Measurements from ENCODE around the gene RENBP.

RENBP gene

DNA sequence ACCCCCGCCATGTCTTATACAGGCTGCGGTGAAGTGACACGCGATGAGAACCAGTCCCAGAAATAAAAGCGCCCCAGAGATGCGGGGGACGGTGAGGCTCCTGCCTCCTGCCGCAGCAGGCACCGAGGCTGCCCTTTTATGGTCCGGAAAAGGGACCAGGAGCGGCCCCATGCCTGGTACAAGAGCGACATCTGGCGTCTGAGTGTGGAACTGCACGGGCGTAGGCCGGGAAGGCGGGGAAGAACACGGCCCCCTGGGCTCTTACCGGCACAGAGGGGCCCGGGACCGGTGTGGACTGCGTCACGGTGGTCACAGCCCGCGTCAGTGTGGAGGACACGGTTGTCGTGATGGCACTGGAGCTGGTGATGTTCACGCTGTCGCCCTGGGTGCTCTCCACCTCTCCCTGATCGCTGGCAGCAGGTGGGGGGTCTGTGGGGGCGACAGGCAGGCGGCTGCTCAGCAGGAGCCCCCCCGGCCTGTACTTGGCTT is 8.9 kb upstream of the RENBP start:
- peak in 1 of 2 experiments; percentile 58 for DNase-seq

DNA sequence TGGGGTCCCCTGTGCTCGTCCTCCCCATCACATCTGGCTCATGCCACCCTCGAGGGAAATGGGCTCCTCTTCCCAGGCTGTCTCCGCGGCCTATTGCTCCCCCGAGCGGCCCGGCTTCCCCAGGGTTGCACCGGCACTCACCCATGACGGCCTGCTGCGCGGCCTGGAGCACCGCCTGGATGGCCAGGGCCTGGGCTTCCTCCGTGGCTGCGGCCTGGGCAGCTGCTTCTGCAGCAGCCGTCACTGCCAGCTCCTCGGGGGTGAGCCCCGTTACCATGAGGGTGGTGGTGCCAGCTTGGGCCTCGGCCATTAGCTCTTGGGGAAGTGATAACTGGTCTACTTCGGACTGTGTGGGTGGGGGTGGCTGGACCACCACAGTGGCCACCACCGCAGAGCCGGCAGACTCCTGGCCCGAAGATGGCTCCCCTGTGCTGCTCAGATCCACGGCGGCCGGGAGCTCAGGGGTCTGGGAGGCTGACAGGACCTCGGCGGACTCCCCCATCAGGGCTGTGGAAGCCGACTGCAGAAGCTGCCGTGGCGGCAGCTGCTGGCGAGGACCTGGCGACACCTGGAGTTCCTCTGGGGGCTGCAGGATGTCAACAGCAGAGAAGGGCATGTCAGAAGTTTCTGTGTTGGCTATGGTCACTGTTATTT is 8.1 kb upstream of the RENBP start:
- DNase-seq = no peak

DNA sequence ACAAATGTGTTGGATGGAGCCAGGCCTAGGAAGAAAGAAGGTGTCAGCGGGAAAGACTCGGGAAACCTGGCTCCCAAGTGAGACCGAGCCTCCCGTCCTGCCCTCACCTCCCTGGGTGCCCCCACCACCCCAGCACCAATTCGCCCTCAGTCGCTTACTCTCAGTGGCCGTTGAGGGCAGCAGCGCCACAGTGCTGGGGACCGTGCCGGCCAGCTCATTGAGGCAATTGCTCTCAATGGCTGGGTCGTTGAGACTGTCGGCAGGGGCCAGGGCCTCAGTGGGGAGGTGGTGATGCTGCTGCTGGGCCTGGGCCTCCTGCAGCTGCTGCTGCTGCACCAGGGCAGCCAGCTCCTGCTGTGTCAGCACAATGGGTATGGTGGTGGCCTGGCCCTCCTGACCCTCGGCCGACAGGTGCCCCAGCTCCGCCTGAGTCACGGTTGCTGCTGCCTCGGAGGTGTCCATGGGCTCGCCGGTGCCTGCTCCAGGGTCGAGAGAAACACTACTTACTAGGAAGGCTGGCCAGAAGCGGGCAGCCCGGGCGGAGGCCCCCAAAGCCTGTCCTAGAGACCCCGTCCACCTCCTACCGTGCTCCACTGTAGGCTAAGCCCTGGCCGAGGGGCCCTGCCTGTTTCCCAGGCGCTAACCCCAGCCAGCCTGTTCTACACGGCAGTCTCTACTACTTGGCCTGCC is 7.4 kb upstream of the RENBP start:
- DNase-seq = no peak

DNA sequence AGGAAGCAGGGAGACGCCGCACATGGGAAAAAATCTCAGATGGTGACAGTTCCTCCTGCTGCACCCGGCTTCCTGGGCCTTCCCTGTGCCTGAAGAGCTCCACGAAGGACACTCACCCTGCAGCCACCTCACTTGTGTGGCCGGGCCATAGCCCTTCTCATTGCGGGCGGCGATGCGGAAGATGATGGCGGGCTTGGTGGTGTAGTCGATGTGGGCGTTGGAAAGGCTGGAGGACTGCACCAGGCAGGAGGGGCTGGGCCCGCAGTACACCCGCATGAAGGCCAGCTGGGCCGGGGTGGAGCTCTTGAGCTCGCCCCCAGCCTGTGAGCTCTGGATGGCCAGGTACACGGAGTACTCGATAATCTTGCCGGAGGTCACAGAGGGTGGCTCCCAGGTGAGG is 5.7 kb upstream of the RENBP start:
- no peak for DNase-seq

DNA sequence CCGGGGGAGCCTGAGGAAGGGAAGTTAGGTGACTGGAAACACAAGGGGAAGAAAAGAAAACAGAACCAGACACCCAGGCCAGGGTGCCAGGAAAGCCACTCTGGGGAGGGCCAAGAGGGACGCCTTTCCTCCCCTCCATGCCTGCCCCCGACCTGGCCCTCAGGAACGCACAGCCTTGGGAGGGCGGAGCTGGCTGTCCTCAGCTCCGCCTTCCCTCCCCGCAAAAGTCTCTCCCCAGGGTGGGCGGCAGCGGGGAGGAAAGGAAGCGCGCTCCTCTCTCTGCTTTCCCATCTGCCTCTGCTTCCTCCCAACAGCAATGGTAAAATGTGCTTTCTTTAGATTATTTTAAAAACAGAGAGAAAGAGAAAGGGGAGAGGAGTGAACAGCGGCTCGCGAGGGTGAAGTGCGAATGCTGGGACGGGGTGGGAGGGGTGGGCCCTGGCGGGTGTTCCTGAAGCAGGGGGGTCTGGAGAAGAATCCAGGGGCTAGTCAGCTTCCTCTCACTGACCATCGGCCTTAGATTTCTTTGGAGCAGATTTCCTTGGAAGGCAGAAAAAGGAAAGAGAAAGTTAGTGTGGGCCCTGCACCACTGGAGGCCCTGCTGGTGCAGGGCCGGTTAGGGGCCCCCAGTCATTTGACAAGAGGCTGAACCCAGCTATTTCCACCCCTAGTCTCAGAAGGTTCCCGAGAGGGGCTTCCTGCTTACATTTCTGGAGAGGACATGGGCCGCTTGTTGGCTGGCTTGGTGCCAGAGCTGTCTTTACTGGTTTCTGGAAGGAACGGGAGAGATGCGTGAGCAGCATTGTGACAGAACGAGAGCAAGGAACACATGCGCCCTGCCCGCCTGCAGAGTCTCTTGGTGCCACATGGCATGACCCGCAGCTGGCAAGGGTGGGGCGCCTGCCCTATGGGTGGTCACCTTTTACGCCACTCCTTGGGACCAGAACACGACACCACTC is 4.7 kb upstream of the RENBP start:
- no peak for DNase-seq

DNA sequence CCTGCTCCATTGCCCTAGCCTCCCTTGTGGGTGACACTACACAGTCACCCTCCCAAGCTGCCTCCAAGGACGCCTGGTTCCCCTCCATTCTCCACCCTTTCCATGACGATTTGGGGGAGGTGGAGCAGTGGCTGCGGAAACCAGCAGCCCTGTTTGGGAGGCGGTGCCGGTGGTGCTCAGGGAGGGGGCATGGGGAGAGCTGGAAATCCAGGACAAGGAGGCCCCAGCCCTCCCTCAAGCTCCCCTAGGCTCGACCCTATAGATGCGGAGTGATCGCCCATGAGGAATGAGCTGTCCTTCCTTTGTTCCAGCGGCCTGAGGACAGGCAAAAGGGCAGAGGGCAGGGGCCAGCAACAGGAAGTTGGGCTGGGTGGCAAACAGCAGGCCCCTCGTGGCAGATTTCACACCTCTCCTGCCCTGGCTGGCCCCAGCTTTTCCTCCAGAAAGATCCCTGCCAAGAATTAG is 3.6 kb upstream of the RENBP start:
- no peak for DNase-seq

DNA sequence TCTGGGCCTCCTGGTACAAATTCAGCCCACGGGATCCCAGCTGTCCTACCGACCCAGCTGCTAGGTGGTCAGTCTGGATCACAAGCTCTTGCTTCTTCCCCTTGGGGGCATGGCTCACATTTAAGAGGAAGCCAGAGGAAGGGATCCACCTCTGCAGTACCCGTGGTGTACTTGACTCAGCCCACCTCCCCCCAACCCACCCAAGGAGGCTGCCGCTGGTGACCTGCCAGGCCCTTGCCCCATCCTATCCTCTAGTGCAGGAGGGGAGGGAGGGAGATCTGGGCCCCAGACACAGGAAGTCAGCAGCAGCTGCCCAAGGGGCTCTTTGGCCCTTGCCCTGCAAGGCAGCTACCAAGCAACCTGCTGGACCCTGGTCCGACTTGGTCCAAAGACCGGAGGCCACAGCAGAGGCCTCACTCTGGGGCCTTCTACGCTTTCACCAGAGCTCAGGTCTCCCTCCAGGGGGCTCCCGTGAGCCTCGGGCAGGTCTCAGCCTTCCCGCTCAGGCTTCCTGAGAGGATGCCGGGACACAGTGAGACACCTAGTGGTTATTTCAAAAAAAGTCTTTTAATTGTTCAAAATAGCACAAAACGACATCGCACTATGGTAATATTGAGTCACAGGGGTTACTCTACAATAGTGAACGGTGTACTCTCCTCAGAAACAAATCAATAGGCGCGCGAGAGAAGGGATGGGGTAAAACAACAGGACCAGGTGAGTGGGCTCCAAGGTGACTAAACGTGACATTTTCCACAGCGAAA is 2.7 kb upstream of the RENBP start:
- peak; percentile 16 to 74 for DNase-seq

DNA sequence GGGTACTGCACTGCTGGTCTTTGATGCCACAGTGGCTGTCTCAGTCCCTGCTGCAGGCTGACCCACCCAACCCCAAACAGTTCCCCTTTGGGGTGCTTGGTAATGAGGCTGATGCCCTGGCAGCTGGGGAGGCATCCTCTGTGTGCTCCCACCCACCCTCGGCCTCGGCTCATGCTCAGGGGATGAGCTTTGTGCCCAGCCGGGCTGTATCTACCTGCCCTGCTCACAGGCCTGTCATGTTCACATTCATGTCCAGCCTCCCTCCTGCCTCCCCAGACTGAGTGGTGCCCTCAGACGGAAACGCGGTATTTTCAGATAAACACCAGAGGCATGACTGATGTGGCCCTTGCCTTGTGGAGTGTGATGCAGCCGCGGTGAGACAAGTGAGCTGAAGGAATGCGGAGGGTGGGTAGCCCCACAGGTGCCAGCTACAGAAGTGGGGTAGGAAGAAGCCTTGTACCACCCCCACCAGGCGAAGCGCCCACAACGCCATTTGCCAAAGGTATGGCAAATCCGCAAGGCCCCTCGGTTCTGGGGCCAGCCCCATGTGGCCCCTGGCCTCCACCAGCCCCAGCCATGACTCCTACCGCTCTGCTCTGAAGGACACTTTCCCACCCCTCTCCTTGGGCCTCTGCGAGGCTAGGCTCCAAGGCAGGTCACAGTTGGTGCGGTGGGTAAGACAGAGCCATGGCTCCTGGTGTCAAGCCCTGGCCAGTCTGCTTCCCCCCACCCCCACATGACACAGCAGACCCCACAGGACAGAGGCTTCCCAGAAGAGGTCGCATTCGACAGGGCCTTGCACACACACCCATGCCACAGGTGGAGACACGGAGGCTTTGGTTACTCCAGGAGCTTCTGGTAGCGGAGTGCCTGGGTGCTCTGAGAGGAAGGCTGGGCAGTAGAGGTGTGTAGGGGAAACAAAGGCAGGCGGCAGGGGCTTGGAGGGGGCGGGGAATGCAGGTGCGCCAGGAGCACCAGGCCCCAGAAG is 1.8 kb upstream of the RENBP start:
- no peak for DNase-seq

DNA sequence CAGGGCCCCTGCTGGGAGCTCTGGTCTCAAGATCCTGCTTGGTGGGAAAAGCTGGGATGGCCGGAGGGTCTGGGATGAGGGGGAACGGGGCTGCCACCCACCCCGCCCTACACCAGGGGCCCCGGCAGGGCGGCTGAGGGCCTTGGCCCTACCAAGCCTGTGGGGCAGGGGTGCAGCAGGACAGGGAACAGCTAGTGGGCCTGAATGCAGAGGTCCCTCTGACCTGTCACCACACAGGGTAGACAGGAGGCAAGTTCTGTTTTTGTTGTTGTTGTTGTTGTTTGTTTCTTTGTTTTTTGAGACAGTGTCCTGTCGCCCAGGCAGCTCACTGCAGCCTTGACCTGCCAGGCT is 332 bp upstream of the RENBP start:
- DNase-seq = no peak

DNA sequence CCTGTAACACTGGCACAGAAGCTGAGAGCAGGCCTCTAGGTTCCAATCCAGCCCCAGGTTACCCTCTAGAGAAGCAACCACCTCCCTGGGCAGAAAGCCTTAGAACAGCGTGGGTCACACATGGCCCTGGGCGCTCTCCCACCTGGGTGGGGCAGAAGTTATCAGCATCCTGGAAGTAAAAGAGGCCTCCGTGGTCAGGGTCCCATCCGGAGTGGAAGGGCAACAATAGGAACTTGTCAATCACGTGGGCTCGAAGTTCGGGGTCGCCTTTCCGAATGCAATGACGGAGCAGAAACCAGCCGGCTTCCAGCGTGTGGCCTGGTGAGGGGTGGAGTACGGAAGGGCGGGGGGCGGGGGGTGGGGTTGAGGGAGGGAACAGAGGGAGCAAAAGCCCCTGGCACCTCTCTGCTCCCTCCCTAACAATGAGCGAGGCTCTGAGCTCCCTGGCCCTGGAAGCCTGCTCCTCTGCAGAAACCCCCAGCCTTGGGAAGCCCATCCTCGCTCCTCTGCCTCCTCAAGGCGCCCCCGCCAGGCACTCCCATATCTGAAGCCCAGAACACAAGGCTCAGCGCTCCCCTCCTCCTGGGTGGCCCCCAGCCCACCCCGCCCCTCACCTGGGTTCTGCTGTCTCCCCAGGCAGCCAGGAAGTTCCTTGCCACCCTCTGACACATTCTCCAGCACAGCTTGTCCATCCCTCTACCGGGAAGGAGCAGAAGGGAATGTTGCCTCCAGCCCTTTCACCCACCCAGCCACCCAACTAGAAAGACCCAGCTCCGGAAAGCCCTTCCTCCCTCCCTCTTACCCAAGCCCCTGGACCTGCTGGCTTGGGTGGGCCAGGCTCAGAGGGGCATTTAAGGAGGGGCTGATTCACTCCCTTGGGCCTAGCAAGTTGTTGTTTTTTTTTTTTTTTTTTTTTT is 2.8 kb downstream of the RENBP start:
- DNase-seq = no peak

DNA sequence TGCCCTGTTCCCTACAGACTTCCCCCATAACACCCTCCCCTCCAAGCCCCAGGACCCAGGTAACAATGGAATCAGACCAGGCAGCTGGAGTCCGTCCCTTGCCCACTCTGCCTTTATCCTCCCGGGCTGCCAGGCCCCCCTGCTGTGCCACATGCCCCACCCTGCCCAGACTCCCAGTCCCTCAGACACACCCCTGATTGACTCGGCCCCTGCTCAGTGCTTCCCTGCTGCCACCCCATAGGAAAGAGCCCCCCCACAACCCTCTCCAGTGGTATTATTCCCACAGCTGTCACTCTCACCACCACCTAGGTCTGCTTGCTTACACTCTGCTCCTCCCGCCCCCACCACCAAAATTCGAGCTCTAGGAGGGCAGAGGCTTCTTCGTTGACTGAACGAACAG is 4.9 kb downstream of the RENBP start:
- DNase-seq = no peak

DNA sequence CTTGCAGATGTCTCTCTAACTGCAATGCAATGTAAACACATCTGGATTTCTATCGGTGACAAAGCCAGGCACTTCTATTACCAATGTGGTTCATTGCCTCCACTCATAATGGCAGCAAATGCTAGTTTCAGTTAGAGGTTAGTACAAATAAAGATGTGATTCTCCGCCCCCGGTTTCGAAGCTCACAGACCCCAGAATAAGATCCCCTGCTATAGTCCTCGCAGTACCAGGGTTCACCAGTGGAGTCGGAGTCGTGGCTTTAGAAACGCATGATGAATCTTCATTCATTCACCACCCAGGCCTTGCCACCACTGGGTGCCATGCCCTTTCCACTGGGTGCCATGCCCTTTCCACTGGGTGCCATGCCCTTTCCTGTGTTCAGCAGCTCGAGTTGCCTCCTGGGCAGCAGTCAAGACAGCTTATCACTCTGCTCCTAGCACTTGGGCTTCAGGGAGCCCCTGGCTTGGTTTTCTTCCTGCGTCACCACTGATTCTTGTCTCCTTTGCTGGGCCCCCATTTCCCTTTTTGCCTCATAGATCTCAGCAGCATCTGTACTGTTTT is 6.1 kb downstream of the RENBP start:
- DNase-seq = no peak

DNA sequence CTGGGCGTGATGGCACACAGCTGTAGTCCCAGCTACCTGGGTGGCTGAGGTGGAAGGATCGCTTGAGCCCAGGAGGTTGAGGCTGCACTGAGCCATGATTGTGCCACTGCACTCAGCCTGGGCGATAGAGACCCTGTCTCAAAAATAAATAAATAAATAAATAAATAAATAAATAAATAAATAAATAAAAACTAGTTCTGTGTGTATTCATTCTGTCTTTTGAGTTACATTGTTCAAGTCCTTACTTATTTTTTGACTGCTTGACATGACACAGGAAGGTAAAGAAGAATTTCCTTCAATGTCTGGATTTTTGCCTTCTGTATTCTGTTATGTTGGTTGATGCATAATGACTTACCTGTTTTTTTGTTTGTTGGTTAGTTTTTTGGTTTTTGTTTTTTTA is 7.4 kb downstream of the RENBP start:
- DNase-seq = no peak

DNA sequence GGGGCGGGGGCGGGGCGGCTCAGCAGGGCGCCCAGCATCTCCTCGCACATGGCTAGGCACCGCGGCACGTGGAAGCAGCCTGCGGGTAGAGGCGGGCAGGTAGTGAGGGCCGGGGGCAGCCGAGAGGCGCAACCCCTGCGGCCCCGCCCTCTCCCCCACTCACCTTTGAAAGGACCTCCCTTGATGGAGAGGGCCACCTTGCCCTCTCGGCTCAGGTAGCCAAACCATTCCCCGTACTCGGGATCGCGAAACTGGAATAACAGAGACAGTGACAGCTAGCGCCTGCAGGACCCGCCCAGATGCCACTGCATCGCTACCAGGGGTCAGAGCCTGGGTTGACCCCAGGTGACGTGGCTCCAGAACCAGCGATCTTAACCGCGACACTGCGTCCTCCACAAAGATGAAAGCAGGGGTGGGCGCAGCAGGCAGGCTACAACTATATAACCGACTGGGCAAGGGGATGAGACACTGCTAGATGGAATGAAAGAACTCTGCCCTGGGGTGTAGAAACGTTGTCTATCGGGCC is 9.1 kb downstream of the RENBP start:
- no peak for DNase-seq

DNA sequence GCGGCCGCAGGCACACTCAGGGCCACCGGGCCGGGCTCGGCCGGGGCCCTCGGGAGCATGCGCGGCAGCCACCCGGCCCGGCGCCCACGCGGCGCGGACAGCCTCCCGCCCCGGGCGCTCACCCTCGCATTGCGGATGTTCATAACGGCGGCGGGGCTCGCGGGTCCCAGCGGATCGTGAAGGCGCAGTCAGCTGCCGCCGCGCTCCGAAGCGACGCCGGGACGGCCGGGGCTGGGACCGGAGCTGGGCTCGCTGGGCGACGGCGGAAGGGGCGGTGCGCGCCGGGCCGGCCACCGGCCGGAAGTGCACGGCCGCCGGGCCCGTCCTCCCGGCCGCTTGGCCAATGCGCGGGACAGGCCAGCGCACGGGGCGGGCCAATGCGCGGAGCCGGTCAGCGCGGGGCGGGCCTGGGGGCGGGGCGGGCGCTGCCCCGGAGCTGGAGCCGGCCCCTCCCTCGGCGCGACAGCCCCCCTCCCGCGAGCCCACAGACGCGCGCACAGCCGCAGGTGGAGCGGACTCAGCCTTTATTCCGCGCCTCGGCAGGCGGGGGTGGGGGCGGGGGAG is 9.6 kb downstream of the RENBP start, which contains the start of gene NAA10:
Gene NAA10 (minus strand): TSS at position 276 of the 564 bp plus-strand sequence. CDS start 133 bp downstream, at position 143.
- peak; percentile 3 to 82 for DNase-seq

DNA sequence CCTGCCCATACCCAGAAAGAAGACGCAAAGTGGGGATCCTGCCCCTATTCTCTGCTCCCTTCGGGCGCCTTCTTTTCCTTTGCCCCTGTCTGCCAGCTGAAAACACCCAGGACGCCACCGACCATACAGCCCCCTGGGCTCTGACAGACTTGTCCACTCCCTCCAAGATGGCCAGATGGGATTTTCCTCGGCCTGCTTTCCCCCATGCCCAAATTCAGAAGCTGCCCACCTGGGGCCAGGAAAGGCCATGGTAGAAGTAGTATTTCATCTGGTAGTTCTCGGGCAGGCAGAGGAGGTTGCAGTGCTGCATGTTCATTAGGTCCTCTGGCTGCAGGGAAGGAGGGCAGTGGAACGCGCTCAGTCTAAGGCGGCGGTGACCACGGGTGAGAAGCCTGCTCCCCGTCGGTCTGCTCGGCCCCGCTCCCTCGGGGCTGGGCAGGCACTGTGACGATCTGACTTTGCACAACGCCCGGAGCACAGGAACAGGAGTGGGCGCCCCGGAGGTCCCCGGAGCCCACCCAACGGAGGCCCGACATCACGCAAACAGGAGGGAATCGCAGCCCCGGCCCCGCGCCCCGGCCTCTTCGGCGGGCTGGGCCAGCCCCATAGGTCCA is 10.2 kb downstream of the RENBP start:
- no peak for DNase-seq

DNA sequence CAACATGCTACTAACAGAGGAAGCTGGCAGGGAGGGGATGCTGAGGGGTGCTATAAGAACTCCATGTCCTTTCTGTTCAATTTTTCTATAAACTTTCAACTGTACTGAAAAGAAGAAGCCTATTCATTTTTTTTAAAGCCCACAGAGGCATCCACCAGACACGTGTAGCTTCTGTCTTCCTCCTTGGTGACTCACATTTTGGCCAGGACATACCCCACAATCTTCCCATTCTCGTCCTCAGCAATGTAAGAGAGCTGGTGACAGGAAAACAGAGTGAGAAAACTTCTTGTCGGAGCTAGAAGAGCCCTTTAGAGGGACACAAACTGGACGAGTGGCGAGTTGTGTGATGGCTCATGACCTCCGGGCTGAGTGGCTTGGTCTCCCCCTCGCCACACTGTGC is 10.7 kb downstream of the RENBP start:
- no peak for DNase-seq

DNA sequence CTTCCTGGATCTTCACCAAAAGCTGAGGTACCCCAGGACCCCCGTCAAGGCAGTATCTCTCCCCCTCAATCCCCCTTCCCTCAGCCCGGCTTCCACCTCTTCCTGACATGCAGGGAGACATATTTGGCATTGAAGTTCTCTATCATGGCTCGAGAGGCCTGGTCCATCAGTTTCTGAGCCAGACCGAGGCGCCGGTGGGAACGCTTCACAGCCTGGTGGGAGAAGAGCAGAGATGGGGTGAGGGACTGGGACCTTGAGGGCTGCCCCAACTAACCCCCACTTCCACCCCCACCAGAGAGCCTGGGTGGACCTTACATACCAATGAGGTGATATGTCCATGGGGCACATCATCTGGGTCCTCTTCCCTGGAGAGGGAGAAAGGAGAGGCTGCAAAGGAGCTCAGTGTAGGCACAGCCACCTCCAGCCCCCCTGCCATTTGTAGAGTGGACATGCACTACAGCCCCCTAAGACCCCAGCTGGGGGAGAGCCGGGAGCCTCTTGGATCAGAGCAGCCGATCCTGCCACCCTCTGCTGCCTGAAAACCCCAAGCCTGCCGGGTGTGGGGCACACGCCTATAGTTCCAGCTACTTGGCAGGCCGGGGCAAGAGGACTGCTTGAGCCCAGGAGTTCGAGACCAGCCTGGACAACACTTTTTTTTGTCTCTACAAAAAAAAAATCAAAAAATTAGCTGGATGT is 12.1 kb downstream of the RENBP start:
- DNase-seq = no peak

Measured in NCI-H446 (cell line).